SIG-M5 treated with dmso at 0.1 percent for 504 hours (cell line): ENCODE results near the gene NTF4.
"Not testable (repeated sequence)": the region's sequence is repeated elsewhere in the genome, so short reads cannot be mapped to it uniquely, and the experiment has no call there.

Experiments
- DNase-seq: peaks from one replicate; lab custom pipeline; 2025; ENCODE audit not compliant: unreplicated experiment; lab: John Stamatoyannopoulos, UW

NTF4 gene

DNA sequence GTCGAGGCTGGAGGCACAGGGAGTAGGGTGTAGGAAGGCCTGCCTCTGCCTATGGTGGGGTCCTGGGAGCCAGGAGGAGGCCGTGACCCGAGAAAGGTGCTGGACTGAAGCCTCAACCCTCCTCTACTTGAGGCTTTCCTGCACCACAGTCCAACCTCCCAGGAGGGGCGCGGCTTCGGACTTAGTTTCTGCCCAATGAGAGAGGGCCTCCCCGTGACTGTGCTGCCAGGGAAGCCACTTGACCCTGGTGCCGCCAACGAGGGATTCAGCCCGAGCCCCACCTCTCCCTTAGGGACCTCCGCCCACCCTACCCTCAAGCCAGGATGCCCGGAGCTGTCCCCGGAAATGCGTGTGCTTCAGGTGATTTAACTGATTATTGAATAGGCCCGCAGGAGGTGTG is 40.4 kb downstream of the NTF4 start, which contains the start of gene CGB3:
CGB3 (minus strand) TSS at position 101 of the 400 bp plus-strand sequence. CDS start 362 bp downstream, outside the sequence.
- not testable (repeated sequence) for DNase-seq

DNA sequence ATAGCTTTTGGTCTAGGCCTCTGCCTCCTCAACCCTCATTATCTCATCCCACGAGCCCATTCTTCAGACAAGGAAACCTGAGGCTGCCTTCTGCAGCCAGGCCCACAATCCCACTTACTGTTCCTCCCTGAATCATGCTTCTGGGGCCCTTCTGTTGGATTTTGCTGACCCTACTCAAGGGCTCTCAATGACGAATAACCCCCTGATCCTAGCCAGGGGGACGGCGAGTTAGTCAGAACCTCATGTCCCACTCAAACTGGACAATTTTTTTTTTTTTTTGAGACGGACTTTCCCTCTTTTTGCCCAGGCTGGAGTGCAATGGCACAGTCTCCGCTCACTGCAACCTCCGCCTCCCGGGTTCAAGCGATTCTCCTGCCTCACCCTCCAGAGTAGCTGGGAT is 42.5 kb downstream of the NTF4 start:
- DNase-seq: no peak

DNA sequence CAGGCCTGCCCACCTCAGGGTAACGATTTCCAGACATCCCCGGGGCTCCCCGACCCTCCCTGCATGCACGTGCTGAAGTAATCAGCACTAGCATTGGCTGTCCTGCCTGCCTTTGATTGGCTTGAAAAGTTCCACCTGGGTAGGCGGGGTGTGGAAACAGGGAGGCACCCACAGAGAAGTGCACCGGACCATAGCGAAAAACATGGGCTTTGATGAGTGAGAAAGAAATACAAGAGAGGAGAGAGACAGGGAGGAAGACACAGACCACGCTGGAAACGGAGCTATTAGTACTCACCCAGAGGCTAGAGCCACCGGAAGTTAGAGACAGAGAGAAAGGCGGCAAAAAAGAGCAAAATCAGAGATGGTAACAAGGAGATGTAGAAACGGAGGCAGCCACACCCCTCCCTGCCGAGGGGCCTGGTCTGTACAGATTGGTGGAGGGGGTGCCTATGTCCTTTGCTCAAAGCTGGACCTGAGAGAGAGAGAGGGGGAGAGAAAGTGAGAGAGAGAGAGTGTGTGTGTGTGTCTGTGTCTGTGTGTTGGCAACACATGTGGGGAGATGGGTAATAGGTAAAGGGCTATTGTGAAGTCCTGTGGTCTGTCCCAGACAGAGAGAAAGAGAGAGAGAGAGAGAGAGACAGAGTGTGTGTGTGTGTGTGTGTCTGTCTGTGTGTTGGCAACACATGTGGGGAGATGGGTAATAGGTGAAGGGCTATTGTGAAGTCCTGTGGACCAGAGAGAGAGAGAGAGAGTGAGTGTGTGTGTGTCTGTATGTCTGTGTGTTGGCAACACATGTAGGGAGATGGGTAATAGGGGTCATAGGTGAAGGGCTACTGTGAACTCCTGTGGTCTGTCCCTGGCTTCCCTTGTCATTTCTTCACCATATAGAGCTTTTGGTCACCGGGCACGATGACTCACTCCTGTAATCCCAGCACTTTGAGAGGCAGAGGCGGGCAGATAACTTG is 43.4 kb downstream of the NTF4 start:
- no peak for DNase-seq

DNA sequence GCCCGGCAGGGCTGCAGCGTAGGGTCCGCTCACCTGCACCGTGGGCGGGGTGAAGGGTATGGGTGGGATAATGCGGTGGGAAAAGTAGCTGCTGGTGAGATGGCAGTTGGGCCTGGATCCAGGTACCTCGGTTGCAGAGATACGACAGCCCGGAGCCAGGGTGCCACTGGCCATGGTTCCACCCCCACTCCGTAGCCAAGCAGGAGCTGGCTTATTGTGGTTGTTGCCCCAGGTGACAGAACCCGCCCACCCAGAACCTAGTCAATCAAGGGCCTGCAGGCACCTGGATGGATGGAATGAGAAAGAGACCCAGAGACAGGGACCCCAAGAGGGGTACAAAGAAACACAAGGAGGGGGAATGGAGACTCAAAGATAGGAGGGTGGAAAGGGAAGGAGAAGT is 44.3 kb downstream of the NTF4 start:
- DNase-seq: no peak

DNA sequence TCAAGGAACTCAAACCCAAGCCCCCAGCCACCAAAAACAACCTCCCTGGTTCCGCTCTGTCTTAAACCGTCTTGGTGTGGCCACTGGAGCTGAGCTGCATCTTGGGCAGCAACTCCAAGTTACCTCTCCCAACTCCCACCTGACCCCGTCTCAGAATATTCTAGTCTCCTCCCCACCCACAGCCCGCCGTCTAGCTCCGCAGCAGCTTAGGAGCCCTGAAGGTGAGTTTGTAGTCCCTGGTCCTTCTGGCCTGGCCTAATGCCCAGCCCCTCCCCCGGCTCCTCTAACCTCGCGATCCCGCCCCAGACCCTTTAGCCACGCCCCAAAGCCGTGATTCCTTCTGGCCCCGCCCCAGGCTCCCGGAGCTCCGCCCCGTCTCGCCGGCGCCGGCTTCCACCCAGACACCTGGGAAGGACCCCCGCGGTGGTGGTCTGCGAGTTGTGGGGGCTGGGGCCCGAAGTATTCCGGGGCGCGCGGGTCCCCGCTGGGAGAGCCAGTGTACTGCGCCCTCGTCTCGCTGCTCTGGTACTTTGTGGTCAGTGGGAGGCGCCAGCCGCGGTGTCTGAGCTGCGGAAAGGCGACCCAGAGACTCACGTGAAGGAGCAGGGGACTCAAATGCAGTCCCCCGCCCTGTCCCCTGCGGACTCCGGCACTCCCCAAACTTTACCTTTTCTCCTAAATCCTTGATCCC is 45.2 kb downstream of the NTF4 start:
- DNase-seq: no peak

DNA sequence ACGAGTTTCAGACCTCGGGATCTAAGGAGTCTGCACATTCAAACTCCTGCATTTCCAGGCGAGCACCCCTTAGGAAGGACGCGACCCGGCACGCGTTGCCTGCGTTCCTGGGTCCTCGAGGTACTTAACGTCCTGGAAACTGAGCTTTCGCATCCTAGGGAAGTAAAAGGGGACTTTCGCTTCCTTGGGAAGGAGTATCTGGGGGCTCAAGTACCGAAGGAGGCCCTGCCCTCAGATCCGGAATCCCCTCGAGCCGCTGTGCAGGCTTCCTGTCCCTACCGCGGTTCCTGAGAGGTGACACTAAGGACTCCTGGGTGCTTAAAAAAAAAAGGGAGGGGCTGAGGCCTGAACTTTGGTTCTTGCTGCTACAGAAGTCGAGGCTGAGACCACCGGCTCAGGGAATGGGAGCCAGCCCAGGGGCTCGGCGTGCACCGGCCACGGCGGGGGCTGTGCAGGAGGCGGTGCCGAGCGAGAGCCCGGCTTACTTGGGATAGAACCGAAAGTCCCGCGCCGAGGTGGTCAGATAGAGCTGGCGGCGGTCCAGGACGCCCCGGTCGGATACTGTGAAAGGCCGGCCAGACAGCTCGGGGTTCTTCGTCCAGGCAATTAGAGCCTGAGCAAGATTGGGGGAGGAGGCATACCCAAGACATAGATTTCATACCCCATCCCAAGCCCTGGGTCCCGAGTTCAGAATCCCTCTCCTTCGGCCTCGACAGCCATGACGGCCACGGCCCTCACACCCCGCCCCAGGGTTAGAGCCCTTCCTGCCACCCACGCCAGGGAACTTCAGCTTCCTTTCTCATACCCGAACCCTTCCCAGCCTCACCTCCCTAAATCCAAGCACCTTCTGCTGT is 46.0 kb downstream of the NTF4 start:
- DNase-seq: not testable (repeated sequence)

DNA sequence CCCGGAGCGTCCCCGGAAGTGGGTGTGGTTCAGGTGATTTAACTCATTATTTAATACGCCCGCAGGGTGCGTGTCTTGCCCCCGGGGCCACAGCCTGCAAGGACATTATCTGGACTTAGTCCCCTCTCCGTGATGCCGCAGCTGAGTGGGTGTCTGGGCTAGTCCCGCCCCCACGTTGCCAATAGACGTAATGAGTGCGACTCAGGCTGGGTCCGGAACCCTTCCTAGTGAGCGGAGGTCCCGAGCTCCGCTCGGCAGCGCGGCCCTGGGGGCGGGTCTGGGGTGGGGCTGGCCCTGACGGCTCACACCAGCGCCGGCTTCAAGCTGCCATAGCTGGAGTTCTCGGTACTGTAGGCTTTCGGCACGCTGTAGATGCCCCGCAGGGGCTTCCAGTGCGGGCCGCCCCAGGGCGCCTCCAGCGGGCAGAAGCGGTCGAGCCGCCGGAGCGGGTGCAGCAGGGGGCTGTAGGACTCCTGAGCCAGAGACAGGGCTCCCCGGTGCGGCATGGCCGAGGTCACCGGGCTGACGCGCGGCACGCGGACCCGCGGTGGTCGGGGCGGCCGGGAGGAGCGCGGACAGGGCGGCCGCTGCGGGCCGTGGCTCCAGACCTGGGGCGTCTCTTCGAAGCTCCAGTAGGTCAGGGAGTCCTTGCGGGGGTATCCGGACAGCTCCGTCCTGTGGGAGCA is 46.8 kb downstream of the NTF4 start:
- peak; percentile 66 for DNase-seq

DNA sequence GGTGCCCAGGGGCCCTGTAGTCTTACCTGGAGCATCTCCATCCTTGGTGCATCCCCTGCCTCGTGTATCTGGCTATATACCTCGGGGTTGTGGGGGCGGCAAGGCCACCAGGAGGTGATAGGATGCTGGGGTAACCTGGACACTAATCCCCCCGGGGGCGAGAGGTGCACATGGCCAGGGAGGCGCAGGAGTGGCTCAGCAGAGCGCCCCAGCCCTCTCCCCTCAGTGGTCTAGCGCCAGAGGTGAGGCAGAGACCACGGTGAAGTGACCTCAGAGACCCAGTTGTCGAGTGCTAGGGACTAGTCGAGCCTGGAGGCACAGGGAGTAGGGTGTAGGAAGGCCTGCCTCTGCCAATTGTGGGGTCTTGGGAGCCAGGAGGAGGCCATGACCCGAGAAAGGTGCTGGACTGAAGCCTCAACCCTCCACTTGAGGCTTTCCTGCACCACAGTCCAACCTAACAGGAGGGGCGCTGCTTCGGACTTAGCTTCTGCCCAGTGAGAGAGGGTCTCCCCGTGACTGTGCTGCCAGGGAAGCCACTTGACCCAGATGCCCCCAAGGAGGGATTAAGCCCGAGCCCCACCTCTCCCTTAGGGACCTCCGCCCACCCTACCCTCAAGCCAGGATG is 47.5 kb downstream of the NTF4 start, which contains the start of gene LHB:
LHB (minus strand) TSS at position 51 of the 625 bp plus-strand sequence; CDS start at position 41, 10 bp downstream.
- DNase-seq: no peak

DNA sequence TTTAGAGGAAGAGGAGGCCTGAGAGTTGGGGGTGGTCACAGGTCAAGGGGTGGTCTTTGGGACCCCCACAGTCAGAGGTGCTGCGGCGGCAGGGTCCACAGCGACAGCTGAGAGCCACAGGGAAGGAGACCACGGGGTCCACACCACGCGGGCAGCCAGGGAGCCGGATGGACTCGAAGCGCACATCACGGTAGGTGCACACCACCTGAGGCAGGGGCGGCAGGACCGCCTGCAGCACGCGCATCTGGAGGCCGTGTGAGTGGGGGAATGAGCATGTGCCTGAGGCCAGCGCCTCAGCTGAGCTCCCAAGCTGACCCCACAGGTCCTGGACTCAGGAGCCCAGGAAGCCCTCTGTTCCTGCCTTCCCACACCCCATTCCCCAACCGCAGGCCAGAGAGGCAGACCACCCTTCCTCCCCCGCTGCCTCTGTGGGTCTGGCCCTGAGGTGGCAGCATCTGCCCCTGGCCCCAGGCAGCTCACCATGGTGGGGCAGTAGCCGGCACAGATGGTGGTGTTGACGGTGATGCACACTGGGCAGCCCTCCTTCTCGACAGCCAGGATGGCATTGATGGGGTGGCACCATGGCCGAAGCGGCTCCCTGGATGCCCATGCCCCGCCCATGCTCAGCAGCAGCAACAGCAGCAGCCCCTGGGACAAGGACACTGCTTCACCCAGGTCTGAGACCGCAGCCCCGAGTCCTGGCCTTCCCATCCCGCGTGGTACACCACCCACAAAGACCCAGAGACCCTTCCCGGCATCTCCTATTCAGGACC is 48.4 kb downstream of the NTF4 start:
- no peak for DNase-seq

DNA sequence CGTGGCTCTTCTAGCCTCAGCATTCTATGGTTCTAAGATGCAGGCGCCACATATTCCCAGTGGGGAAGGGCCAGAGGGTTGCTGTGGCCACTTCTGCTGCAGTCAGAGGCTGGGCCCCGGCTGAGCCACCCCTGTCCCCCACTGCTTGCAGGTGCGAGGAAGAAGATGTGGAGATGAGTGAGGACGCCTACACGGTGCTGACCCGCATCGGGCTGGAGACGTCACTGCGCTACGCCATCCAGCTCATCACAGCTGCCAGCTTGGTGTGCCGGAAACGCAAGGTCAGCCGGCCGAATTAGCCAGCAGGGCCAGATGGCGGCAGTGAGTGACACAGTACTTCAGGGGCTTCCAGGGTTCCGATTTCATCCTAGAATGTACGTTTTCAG is 49.8 kb downstream of the NTF4 start:
- no peak for DNase-seq

DNA sequence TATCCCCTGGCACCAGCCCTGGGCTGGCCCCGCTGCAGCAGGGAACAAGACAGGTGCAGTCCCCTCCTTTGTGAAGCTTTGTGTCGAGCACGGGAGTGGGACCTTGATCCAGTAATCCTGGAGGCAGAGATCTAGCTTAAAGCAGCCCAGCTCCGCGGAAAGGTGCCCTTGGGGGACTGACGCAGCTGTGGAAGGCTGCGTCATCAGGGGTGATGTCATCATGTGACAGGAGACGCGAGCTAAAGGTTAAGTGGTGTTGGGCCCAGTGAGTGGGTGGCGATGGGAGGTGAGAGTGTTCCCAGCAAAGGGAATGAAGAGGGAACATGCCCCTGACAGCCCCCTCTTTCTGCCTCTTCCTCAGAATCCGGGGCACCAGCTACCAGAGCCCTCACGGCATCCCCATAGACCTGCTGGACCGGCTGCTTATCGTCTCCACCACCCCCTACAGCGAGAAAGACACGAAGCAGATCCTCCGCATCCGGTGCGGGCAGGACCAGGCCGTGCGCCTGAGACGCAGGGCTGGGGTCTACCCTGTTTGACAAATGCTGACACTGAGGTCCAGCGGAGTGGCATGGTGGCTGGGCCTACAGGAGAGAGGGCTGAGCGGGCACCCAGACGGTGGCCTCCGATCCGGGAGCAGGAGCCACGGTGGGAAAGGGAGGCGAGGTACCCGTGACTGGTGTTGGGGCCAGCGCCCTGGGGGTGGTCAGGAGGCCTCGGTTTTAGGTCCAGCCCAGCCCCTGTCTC is 50.3 kb downstream of the NTF4 start:
- DNase-seq: no peak

DNA sequence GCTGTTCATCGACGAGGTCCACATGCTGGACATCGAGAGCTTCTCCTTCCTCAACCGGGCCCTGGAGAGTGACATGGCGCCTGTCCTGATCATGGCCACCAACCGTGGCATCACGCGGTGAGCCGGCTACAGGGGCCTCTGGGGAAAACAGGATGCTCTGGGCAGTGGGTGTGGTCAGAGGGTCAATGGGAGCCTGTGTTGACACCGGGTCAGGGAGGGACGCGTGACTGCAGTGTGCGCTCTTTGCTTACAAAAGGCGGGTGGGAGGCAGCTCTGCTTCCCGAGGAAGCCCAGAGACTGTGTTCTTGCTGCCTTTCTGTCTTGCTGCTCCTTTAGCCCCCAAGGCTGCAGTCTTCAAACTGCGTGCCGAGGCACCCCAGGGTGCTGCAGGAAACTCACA is 53.4 kb downstream of the NTF4 start:
- no peak for DNase-seq
